Sciatic nerve (tissue), 2 donors: Measurements from ENCODE around the gene ARL15. TPM values are rescaled to one million over a fixed set of nuclear protein-coding genes. Genes with fewer than 3 reads are reported as not detected.

Source experiments
- ATAC-seq: fragments of 200-7000 bp; cut with Tn5 transposase; one replicate; pipeline ENCODE4 v1.9.1; 2020; ENCODE audit warnings: mild to moderate bottlenecking, moderate library complexity
- DNase-seq: peaks from one replicate; pipeline ENCODE4 v3.0.0-alpha.2; 2020; ENCODE audit warnings: low spot score
- intact Hi-C: fragments of 100-400 bp; cut with DNase I; formaldehyde crosslinking; loops from one replicate; pipeline ENCODE4 v1.14.2; 2022
- total RNA-seq: library from RNA; stranded (reverse); fragmentation: NEBNext Ultra II Directional; extraction: Animal tissue kit (Norgen Biotek cat#: 25700); gene quantifications from one replicate; pipeline ENCODE4 v1.2.1, GENCODE V29; 2021
- donor health status: DM: no; HTN: no; CAD: no.
- donor health status: DM: no; HTN: no; CAD: no.

The ARL15 gene
- total RNA-seq, 1 donor from 2014 or later, result 30.9 TPM

DNA sequence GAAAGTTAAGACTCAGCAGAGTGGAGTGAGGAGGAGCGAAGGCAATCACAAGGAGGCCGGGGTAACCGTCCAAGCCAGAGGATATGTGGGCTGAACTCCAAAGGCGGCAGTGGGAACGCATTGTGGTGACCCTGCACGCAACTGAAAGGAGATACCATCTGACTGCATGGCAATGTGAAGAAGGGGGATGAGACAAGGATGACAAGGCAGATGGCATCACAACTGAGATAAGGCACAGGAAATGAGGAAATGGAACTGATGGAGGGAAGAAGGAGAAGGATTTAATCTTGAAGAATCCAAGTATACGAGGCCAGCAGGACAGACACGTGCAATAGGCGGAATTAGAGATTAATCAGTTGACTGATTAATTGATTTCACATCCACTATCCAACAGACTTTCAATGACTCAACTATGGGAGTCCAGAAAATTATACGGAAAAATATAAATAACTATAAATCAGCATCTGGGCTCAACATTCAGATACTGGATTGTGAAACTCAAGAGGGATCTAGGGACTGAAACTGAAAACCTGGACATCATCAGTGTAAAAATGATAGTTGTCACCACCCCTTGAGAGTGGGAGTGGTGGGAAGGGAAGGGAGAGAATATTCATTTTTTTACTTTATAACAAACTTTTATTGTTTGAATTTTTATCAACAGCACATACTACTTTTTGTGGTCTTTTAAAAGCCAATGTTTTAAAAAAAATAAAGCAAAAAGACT lies 86.1 kb downstream of the ARL15 start:
- DNase-seq, result no peak
- intact Hi-C loops, result loop anchor here (10.0 kb wide), 1 partner anchor 739 kb away; the partner anchor contains the start of gene FST
- ATAC-seq, result no peak

DNA sequence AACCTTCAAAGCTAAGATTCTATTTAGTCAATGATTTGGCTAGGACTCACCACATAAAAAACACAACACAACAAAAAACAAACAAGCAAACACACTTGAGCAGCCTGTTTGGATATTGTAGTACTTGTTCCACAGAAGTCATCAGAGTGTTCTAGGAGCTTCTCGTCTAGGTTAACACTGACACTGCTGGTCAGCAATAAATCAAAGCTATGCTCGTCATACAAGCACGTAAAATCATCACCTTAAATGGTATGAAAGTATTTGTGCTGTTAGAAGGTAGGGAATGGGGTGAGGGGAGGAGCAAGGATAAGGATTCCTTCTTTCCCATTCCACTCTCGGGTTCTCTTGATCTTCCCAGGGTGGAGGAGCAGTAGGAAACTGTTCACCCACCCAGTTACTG lies 88.0 kb downstream of the ARL15 start:
- ATAC-seq, result no peak
- intact Hi-C loops, result loop anchor here (10.0 kb wide), 1 partner anchor 738 kb away; the partner anchor contains the start of gene FST
- no peak for DNase-seq

DNA sequence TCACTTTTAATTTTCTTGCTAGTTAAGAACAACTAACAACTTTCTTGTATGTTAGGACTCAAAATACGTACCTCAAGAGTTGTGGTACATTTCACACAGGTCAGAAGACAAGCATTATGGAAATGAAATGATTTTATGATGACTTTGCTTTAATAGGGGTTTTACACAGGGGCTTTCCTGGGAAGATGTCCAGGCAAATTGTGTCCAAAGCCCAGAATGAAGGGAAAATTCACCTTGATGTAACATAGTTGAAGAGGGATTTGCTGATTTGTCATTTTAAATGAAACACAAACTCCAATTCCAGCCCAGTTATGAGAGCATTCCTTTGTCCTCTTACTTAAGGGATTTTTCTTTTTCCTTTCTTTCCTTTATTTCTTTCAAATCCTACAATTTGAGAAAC lies 89.2 kb downstream of the ARL15 start:
- DNase-seq (no peak), ATAC-seq (no peak)
- intact Hi-C loops, result loop anchor here (10.0 kb wide), 1 partner anchor 736 kb away; the partner anchor contains the start of gene FST

- ATAC-seq (no peak), DNase-seq (no peak)
- intact Hi-C loops, result loop anchor here (10.0 kb wide), 1 partner anchor 736 kb away; the partner anchor contains the start of gene FST
These were observed 89.9 kb downstream of the ARL15 start for GRCh38 chr5:54220230-54221040.

DNA sequence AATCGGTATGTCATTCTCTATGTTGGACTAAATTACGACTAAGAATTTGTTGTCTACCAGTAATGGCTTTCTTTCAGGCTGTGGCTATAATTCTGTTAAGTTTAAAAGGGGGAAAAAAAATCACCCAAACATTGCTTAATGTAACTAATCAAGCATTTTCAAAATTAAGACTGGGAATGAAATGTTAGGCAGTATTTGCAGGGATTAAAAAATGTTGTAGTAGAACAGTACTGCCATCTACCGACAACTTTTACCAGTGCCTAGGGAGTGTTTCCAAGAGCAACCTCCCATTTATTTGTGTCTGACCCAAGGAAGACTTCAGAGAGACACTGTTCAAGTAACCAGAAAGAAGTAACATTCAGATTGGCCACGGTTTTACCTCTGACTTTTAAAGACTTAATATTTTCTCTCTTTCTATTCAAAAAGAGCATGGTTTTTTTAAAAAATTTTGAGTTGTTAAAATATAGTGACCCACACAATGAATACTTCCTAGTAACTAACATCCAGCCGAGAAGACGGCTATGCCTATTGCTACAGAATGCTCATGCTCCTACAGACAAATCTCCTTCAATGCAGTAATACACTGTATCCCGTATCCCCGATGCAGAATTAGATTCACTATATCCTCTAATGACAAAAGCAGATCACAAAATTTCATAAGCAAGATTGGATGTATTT lies 92.4 kb downstream of the ARL15 start:
- DNase-seq (no peak), ATAC-seq (peak; percentile 88)
- intact Hi-C loops, result loop anchor here (10.0 kb wide), 1 partner anchor 793 kb away; no protein-coding TSS in a partner anchor

DNA sequence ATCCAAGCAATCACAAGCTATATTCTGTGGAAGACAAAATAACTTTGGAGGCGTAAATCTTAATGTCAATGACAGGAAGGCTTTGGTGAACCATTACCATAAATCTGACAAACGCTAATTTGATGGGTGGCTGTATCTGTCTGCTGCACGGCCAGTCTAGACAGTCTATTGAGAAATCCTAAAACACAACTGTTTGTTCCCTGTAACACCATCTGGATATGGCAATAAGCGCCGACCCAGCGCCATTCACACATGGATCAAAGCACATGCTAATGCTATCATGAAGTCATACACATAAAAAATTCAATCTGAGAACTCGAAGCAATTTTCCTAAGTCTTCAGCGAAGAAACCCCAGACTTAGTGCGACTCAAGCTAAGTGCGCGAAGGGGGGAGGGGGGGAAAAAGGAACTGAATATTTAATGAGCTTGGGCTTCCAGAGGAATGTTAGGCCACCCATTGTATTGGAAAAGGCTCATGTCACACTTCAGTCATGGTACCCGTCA lies 95.1 kb downstream of the ARL15 start:
- intact Hi-C loops, result loop anchor here (10.0 kb wide), 1 partner anchor 790 kb away; no protein-coding TSS in a partner anchor

DNA sequence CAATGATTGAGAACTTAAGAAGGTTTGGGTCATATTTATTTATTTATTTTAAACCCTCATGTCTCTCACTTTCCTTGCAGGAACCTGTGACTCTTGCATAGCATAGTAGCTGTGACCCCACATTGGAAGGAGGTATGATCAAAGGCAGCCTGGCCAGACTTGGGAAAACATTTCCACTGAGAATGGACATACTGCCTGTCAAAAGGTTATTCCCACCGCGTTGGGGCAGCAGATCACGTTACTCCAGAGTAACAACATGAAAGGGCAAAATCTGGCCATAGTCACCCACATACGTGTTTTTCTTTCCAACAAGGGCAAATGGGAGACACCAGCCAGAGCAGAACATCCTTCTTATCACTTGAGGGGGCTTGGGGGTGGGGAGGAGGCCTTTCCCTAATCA lies 95.7 kb downstream of the ARL15 start:
- ATAC-seq (no peak), DNase-seq (no peak)
- intact Hi-C loops, result loop anchor here (10.0 kb wide), 1 partner anchor 790 kb away; no protein-coding TSS in a partner anchor

More for the DNA sequence above, 95.1 kb downstream of the ARL15 start:
- DNase-seq, result no peak
- ATAC-seq, result no peak

GRCh38 chr5:54212331-54212730 lies 98.0 kb downstream of the ARL15 start:
- DNase-seq (no peak), ATAC-seq (no peak)
- intact Hi-C loops, result loop anchor here (10.0 kb wide), 1 partner anchor 788 kb away; no protein-coding TSS in a partner anchor

DNA sequence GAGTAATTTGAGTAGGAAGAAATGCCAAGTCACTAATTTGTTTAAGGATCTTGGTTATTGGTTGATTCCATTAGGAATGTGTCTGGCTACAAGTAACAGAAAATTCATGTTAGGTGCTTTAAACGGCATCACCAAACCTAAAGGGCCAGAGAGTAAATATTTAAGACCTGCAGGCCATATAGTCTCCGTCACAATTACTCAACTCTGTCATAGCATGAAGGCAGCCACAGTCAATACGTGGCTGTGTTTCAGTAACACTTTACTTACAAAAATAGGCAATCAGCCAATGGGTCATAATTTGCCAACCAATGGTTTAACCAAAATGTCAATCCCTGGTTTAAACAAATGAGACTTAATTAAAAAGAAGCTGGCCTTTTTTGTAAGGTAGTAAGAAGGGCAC lies 98.5 kb downstream of the ARL15 start:
- DNase-seq (no peak), ATAC-seq (no peak)
- intact Hi-C loops, result loop anchor here (10.0 kb wide), 1 partner anchor 787 kb away; no protein-coding TSS in a partner anchor

- intact Hi-C loops, result no loop called here
- ATAC-seq, result no peak
- DNase-seq, result no peak
These were observed 102.8 kb downstream of the ARL15 start for GRCh38 chr5:54207566-54207965.

- DNase-seq (no peak), ATAC-seq (no peak)
- intact Hi-C loops, result no loop called here
These were observed 103.7 kb downstream of the ARL15 start for GRCh38 chr5:54206580-54207229.

GRCh38 chr5:54205918-54206317 lies 104.5 kb downstream of the ARL15 start:
- ATAC-seq (no peak), DNase-seq (no peak)
- intact Hi-C loops, result no loop called here

DNA sequence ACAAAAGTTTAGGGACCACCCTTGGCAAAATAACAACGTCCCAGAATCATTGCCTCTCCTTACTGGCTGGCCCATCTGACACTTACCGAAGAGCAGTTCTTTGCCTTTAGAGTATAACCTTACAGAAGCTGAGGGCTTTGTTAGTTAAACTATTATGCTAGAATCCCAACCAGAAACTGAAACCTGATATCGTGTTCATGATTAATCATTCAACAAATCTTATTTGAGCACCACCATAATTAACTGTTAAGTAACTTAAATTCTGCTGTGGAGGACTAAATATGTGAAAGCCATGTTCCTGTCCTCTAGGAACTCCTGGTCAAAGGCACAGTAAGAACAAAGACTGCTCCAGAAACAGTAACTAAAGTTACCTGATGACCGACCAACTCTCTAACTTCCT lies 104.9 kb downstream of the ARL15 start:
- ATAC-seq (no peak), DNase-seq (no peak)
- intact Hi-C loops, result no loop called here

- no peak for ATAC-seq
- intact Hi-C loops, result no loop called here
- no peak for DNase-seq
These were observed 113.4 kb downstream of the ARL15 start for GRCh38 chr5:54197018-54197417.

DNA sequence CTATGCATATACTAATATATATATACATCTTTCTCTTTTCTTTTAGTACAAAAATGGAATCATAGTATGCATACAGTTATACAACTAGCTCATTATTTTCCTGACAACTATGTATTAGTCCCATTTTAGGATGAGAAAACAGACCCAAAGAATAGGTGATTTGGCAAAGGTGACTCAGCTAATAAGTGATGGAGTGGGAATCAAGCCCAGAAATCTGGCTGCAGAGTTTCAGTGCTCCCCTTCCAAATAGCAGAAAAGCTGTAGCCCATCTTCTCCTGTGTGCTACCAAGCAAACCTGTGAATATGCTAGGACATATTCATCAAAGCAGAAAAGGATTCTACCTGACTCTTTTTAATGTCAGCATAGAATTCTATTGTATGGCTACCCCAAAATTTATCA lies 114.7 kb downstream of the ARL15 start:
- no peak for ATAC-seq

GRCh38 chr5:54194318-54194717 lies 116.1 kb downstream of the ARL15 start:
- intact Hi-C loops, result no loop called here
- no peak for ATAC-seq
- DNase-seq, result no peak

More for the DNA sequence above, 114.7 kb downstream of the ARL15 start:
- intact Hi-C loops, result no loop called here
- DNase-seq, result no peak

DNA sequence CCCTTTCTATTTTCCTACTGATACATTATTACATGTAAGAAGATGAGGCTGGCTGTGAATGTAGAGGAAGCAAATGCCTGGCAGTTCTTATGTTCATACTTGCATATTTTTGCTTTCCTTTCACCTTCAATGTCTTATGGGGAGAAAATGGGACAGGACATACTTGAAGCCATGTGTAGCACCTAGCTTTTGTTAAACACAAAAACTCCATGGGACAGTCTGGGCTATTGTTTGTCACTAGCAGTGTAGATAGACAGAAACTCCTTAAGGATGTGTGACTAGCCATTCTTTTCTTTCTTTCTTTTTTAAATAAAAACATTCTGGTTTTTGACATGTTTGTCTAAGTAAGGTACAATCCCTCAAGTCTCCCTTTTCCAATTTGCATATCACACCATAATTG lies 122.7 kb downstream of the ARL15 start:
- no peak for ATAC-seq
- intact Hi-C loops, result no loop called here
- DNase-seq, result no peak

GRCh38 chr5:54186912-54187445 lies 123.4 kb downstream of the ARL15 start:
- intact Hi-C loops, result no loop called here
- DNase-seq, result no peak
- ATAC-seq, result no peak
